ENCODE results near the gene YY1. TPM values are rescaled to one million over a fixed set of nuclear protein-coding genes. Genes with fewer than 3 reads are reported as not detected.
A peak's percentile ranks its signal among the peaks of the same experiment; 100 is the strongest.

The YY1 gene
- total RNA-seq, 1 donor from 2014 or later = 58.9 TPM

DNA sequence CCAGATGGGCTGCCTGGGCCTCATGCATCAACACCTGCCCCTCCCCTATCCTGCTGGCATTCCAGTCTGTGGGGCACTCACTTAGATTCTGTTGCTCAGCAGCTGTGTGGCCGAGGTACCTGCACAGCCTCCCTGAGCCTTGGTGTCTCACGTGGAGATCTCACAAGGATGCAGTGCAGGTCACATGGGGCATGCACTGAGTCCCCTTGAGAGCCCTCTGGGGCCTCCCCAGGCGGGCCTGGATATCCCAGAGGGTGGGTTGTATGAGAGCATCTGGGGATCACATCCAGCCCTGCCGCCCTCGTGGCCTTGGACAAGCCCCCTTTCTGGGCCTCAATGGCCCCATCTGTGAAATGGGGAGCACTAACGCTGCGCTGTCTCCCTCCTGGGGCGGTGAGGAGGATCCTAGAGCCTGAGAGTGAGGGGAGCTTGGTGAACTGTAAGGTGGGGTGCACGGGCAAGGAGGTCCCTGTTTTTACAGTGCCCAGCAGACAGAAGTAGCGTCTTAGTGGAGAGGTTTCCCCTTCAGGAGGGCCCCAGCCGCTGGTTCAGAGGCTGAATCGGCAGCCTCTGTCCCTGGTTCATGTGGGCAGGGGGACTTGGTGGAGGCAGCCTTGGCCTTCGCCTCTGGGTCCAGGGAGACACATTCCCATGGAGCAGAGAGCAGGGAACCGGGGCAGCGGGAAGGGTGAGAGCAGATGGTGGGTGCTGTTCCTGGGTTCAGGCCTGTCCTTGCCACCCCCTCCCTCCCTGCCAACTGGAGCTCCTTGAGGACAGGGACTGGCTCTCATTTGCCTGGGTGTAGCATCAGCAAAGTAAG, 83.4 kb downstream of the YY1 start:
- Histone ChIP-seq H3K9ac (no peak overlapping the region), H3K79me2 (ENCODE audit: low read depth) (no peaks in the 10 kb centered on the region), H4K20me1 (ENCODE audit: low read depth) (no peaks in the 10 kb centered on the region), H2AFZ (replicated peaks) (no peak overlapping the region), H3K9me3 (ENCODE audit: low read depth) (no peaks in the 10 kb centered on the region), H3K4me2 (no peak overlapping the region), H3K36me3 (no peaks in the 10 kb centered on the region), H3K27ac (no peak overlapping the region), H3K4me1 (peaks cover 6% of the 10 kb centered on the region), H3K27me3 (no peaks in the 10 kb centered on the region), H3K4me3 (no peak overlapping the region), H3F3A (ENCODE audit: low read depth) (peaks cover 3% of the 10 kb centered on the region)
- peaks cover 8% of the 10 kb centered on the region for H3K4me1 Mint-ChIP-seq
- peaks cover 4% of the 10 kb centered on the region for H3K27me3 Mint-ChIP-seq (ENCODE audit: insufficient read depth, low read depth)
- no peaks in the 10 kb centered on the region for H3K36me3 Mint-ChIP-seq
- H3K27ac Mint-ChIP-seq = no peak overlapping the region
- H3K4me3 Mint-ChIP-seq = no peak overlapping the region
- TF ChIP-seq EZH2phosphoT487 (IDR thresholded peaks at IDR 0.05) = no peak
- no peak for TF ChIP-seq EZH2 (IDR thresholded peaks at IDR 0.05)
- TF ChIP-seq, protein P1, sequence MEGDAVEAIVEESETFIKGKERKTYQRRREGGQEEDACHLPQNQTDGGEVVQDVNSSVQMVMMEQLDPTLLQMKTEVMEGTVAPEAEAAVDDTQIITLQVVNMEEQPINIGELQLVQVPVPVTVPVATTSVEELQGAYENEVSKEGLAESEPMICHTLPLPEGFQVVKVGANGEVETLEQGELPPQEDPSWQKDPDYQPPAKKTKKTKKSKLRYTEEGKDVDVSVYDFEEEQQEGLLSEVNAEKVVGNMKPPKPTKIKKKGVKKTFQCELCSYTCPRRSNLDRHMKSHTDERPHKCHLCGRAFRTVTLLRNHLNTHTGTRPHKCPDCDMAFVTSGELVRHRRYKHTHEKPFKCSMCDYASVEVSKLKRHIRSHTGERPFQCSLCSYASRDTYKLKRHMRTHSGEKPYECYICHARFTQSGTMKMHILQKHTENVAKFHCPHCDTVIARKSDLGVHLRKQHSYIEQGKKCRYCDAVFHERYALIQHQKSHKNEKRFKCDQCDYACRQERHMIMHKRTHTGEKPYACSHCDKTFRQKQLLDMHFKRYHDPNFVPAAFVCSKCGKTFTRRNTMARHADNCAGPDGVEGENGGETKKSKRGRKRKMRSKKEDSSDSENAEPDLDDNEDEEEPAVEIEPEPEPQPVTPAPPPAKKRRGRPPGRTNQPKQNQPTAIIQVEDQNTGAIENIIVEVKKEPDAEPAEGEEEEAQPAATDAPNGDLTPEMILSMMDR (IDR thresholded peaks at IDR 0.05) = no peak
- DNase-seq (ENCODE audit: low spot score) = no peak
- H3K9me3 Mint-ChIP-seq = no peaks in the 10 kb centered on the region

DNA sequence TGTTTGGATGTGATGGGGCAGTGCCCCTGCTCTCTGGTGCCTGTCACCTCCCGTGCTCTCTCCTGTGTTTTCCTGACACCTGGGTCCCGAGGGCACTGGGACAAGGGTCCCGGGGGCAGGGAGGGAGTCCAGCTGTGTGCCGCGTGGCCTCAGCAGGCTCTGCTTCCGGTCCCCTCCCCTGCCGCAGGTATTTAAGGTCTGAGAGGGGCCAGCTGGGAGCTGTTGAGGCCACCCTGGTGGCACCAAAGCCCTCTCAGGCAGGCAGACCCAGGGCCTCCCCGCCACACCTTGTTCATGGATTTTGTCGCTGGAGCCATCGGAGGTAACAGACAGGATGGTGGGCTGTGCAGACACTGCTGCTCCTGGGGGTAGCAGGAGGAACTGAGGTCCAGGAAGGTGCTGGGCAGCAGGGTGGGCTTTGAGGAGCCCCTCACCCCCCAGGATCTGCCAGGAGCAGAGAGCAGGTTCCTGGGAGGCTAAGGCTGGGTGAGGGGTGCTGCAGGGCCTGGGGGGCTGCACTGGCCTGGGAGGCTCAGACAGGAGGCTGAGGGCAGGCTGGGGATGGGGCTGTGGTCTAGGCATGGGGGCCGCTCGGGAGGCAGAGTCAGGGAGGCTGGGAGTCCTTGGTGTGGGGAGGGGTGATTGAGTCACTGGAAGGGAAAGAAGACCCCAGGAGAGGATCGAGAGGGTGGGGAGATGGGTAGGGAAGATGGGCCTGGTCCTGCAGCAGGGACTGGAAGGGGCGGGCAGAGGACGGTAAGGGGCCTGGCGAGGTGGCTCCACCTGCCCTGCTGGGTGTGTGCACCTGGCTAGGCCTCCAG, 84.4 kb downstream of the YY1 start, which contains the start of gene SLC25A47:
TSS of gene SLC25A47 (plus strand) at position 219 of the 821 bp plus-strand sequence. CDS start at position 295, 76 bp downstream.
- TF ChIP-seq, protein P1 (IDR thresholded peaks at IDR 0.05) = no peak
- TF ChIP-seq EZH2 (IDR thresholded peaks at IDR 0.05) = no peak
- TF ChIP-seq EZH2phosphoT487 (IDR thresholded peaks at IDR 0.05) = no peak
- Mint-ChIP-seq H3K36me3 (no peaks in the 10 kb centered on the region), H3K4me1 (peaks cover 4% of the 10 kb centered on the region), H3K4me3 (no peak within 1 kb of the TSS), H3K9me3 (no peaks in the 10 kb centered on the region), H3K27ac (peak within 1 kb of the TSS; percentile 54), H3K27me3 (ENCODE audit: insufficient read depth, low read depth) (peaks cover 4% of the 10 kb centered on the region)
- Histone ChIP-seq H2AFZ (replicated peaks) (no peak within 1 kb of the TSS), H3K27me3 (no peaks in the 10 kb centered on the region), H3K9me3 (ENCODE audit: low read depth) (no peaks in the 10 kb centered on the region), H4K20me1 (ENCODE audit: low read depth) (no peaks in the 10 kb centered on the region), H3K9ac (no peak within 1 kb of the TSS), H3K79me2 (ENCODE audit: low read depth) (no peaks in the 10 kb centered on the region), H3K4me3 (no peak within 1 kb of the TSS), H3K4me2 (no peak within 1 kb of the TSS), H3K36me3 (no peaks in the 10 kb centered on the region), H3K4me1 (peaks cover under 1% of the 10 kb centered on the region), H3F3A (ENCODE audit: low read depth) (no peaks in the 10 kb centered on the region), H3K27ac (no peak within 1 kb of the TSS)
- DNase-seq (ENCODE audit: low spot score) = no peak

DNA sequence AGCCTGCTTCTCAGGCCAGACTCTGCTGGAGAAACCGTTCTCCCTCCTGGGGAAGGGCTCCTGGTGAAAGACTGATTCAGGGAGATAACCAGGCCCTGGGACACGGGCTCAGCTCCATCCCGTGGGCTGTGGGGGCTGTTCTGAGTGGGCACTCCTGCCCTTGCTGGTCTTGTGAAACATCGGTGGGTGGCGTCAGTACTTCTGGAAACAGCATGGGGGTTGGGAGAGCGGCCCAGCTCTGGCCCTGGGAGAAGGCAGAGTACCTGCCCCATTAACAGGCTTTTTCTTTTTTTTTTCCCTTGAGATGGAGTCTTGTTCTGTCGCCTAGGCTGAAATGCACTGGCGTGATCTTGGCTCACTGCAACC, 85.0 kb downstream of the YY1 start:
- Histone ChIP-seq H2AFZ (replicated peaks) (no peak overlapping the region), H3K4me2 (no peak overlapping the region), H3K4me3 (no peak overlapping the region), H3K27ac (no peak overlapping the region), H3K9me3 (ENCODE audit: low read depth) (no peaks in the 10 kb centered on the region), H3K4me1 (no peaks in the 10 kb centered on the region), H3K79me2 (ENCODE audit: low read depth) (no peaks in the 10 kb centered on the region), H3K36me3 (no peaks in the 10 kb centered on the region), H4K20me1 (ENCODE audit: low read depth) (no peaks in the 10 kb centered on the region), H3F3A (ENCODE audit: low read depth) (no peaks in the 10 kb centered on the region), H3K27me3 (no peaks in the 10 kb centered on the region), H3K9ac (no peak overlapping the region)
- Mint-ChIP-seq H3K36me3 (no peaks in the 10 kb centered on the region), H3K27ac (peak overlapping the region; percentile 54), H3K9me3 (no peaks in the 10 kb centered on the region), H3K4me3 (no peak overlapping the region), H3K4me1 (peaks cover 4% of the 10 kb centered on the region), H3K27me3 (ENCODE audit: insufficient read depth, low read depth) (peaks cover 4% of the 10 kb centered on the region)
- no peak for DNase-seq (ENCODE audit: low spot score)
- TF ChIP-seq EZH2phosphoT487 (IDR thresholded peaks at IDR 0.05) (no peak), EZH2 (IDR thresholded peaks at IDR 0.05) (no peak)
- TF ChIP-seq, protein P1 (IDR thresholded peaks at IDR 0.05) = no peak

All from neural progenitor cell (in vitro differentiated cells).